ENCODE data around the gene TOR1B. TPM values are rescaled to one million over a fixed set of nuclear protein-coding genes. Genes with fewer than 3 reads are reported as not detected.
A peak's percentile ranks its signal among the peaks of the same experiment; 100 is the strongest.

The TOR1B gene
- total and polyA plus RNA-seq, 2 of the 4 experiments (the other 2 are of a cell fraction): 15.6 to 21.0 TPM

- peaks cover 2% of the 10 kb centered on the region for H3K27me3 ChIP-seq (ENCODE audit: control insufficient read depth, insufficient read depth, low read length)
- H3K9ac ChIP-seq (ENCODE audit: low read depth, low read length): no peak overlapping the region
- H3K4ac ChIP-seq (ENCODE audit: low read depth, low read length): peak overlapping the region; percentile 44
- H3K27ac ChIP-seq (ENCODE audit: insufficient read depth, low read length): peak overlapping the region; percentile 16; the same call in 1 of the 2 replicates
- H3K14ac ChIP-seq (replicated peaks; ENCODE audit: low read depth, low read length): peak overlapping the region; percentile 10
- CTCF ChIA-PET: interaction anchor here (1.4 to 4.2 kb wide), 2 partner anchors 44 to 55 kb away, joined by 6 to 14 read pairs; no protein-coding TSS in a partner anchor
- peak overlapping the region; percentile 65 for H2AK9ac ChIP-seq (replicated peaks; ENCODE audit: low read depth, low read length, poor library complexity)
- H3K18ac ChIP-seq (ENCODE audit: low read depth, low read length): peak overlapping the region; percentile 31
- no peak for DNase-seq
- no peaks in the 10 kb centered on the region for H3K9me3 ChIP-seq (ENCODE audit: control insufficient read depth, insufficient read depth, low read length)
- peak overlapping the region; percentile 87 for H4K91ac ChIP-seq (ENCODE audit: insufficient read depth, low read depth, low read length)
- no TSS peak for BruUV-seq (replicated peaks)
- H4K8ac ChIP-seq (ENCODE audit: low read depth in 2 of 2, low read length in 2 of 2): peak overlapping the region; percentile 56 to 61; a peak in 2 of 4 replicates
- POLR2A ChIA-PET (ENCODE audit: unreplicated experiment): no interaction called here
- H2BK20ac ChIP-seq (ENCODE audit: low read depth, low read length): peak overlapping the region; percentile 77
- H3K9me1 ChIP-seq (ENCODE audit: insufficient read depth, low read length): peaks cover 14% of the 10 kb centered on the region; the same call in 1 of the 2 replicates
- H3K4me3 ChIP-seq (ENCODE audit: insufficient read depth, low read depth, low read length): no peak overlapping the region
- no peak for TF ChIP-seq RFX5 (IDR thresholded peaks at IDR 0.05; ENCODE audit: low read depth, low read length)
- TF ChIP-seq, protein P1, sequence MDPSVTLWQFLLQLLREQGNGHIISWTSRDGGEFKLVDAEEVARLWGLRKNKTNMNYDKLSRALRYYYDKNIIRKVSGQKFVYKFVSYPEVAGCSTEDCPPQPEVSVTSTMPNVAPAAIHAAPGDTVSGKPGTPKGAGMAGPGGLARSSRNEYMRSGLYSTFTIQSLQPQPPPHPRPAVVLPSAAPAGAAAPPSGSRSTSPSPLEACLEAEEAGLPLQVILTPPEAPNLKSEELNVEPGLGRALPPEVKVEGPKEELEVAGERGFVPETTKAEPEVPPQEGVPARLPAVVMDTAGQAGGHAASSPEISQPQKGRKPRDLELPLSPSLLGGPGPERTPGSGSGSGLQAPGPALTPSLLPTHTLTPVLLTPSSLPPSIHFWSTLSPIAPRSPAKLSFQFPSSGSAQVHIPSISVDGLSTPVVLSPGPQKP (IDR thresholded peaks at IDR 0.05; ENCODE audit: borderline replicate concordance, low read depth, low read length): no peak
- no peak for TF ChIP-seq MXI1 (IDR thresholded peaks at IDR 0.05; ENCODE audit: borderline replicate concordance, low read depth, low read length)
- TF ChIP-seq RAD21 (IDR thresholded peaks at IDR 0.05; ENCODE audit: low read length): no peak
- TF ChIP-seq BHLHE40 (IDR thresholded peaks at IDR 0.05; ENCODE audit: low read depth, low read length): no peak
- TF ChIP-seq RCOR1 (IDR thresholded peaks at IDR 0.05; ENCODE audit: insufficient replicate concordance, low read length): no peak
- TF ChIP-seq SMC3 (IDR thresholded peaks at IDR 0.05; ENCODE audit: low read depth, low read length): no peak
- in situ Hi-C loops (cut with MboI; ENCODE audit: low sequenced_read_pairs): loop anchor here (5.0 kb wide), 3 partner anchors 45 to 650 kb away; no protein-coding TSS in a partner anchor
- peak overlapping the region; percentile 62 for H4K5ac ChIP-seq (ENCODE audit: low read depth, low read length)
- peak overlapping the region; percentile 84 for H2AK5ac ChIP-seq (ENCODE audit: low read depth, low read length)
- peak overlapping the region; percentile 59; the same call in 1 of the 2 replicates for H3K23ac ChIP-seq (ENCODE audit: low read depth, low read length)
- no peak overlapping the region for H2BK5ac ChIP-seq (ENCODE audit: low read depth, low read length, poor library complexity, severe bottlenecking)
- H3K56ac ChIP-seq (ENCODE audit: extremely low read depth, insufficient read depth, low read length): peak overlapping the region; percentile 28; the same call in 1 of the 2 replicates
- WGBS, 2 experiments (ENCODE audit: extremely low coverage in 2 of 2, insufficient read length in 1 of 2): 100% methylated on average over 2 of the region's 5 CpGs; no CpG with 5 or more reads in 1 of the 2 experiments
- no peak overlapping the region for H3K4me2 ChIP-seq (ENCODE audit: low read depth, low read length)
- intact Hi-C loops (cut with micrococcal nuclease): loop anchor here (5.0 kb wide), 1 partner anchor 645 kb away; no protein-coding TSS in a partner anchor
- H3K36me3 ChIP-seq (ENCODE audit: control insufficient read depth, insufficient read depth, low read length): no peaks in the 10 kb centered on the region
- dilution Hi-C loops (cut with HindIII; ENCODE audit: low sequenced_read_pairs, unreplicated experiment): no loop called here
- H2AFZ ChIP-seq (replicated peaks; ENCODE audit: low read length, poor library complexity): peak overlapping the region; percentile 48
- no peaks in the 10 kb centered on the region for H4K20me1 ChIP-seq (ENCODE audit: insufficient read depth, low read length)
- peaks cover 9% of the 10 kb centered on the region for H3K4me1 ChIP-seq (ENCODE audit: control insufficient read depth, insufficient read depth, low read length)
- peak overlapping the region; percentile 39; the same call in 2 of the 3 replicates for H2BK15ac ChIP-seq (ENCODE audit: low read depth, low read length)
- peak overlapping the region; percentile 63 for H2BK120ac ChIP-seq (ENCODE audit: low read depth, low read length)
- H3K79me1 ChIP-seq (ENCODE audit: low read depth in 1 of 2, low read length in 2 of 2): no peaks in the 10 kb centered on the region
- peak; percentile 34 for ATAC-seq (ENCODE audit: low read depth)
These were observed 21.0 kb upstream of the TOR1B start for GRCh38 chr9:129781981-129782380.

Measured in IMR-90 (cell line).